Effector memory CD8-positive, alpha-beta T cell (primary cell): Measurements from ENCODE around the gene KIFC3.
A peak's percentile ranks its signal among the peaks of the same experiment; 100 is the strongest.
"Not testable (repeated sequence)": the region's sequence is repeated elsewhere in the genome, so short reads cannot be mapped to it uniquely, and the experiment has no call there.

ENCODE experiments used
- ATAC-seq: fragments of 150-1000 bp; cut with Tn5 transposase; replicated peaks from 2 replicates; pipeline ENCODE4 v1.10.0; 2021; ENCODE audit warnings: mild to moderate bottlenecking, moderate library complexity
- DNase-seq, 3 experiments: peaks; one replicate each; pipeline ENCODE4 v3.0.0; 2021
- H3K27ac Mint-ChIP-seq, 2 donors: one replicate each; pipeline ENCODE4 v1.8.0; 2022; ENCODE audit warnings: mild to moderate bottlenecking in 2 of 2, mixed read lengths in 2 of 2, moderate library complexity in 2 of 2
- H3K27me3 Mint-ChIP-seq, 2 donors: one replicate each; pipeline ENCODE4 v1.8.0; 2022; ENCODE audit warnings: mixed read lengths in 2 of 2
- H3K36me3 Mint-ChIP-seq: one replicate; pipeline ENCODE4 v1.8.0; 2022; ENCODE audit warnings: mild to moderate bottlenecking, moderate library complexity, mixed read lengths; ENCODE audit not compliant: insufficient read depth
- H3K4me1 Mint-ChIP-seq, 2 donors: one replicate each; pipeline ENCODE4 v1.8.0; 2022; ENCODE audit warnings: low read depth in 2 of 2, mixed read lengths in 2 of 2
- H3K4me3 Mint-ChIP-seq, 2 donors: one replicate each; pipeline ENCODE4 v1.8.0; 2022; ENCODE audit warnings: mild to moderate bottlenecking in 2 of 2, mixed read lengths in 2 of 2, moderate library complexity in 2 of 2
- H3K9me3 Mint-ChIP-seq, 2 donors: one replicate each; pipeline ENCODE4 v1.8.0; 2022; ENCODE audit warnings: mixed read lengths in 2 of 2

The KIFC3 gene

DNA sequence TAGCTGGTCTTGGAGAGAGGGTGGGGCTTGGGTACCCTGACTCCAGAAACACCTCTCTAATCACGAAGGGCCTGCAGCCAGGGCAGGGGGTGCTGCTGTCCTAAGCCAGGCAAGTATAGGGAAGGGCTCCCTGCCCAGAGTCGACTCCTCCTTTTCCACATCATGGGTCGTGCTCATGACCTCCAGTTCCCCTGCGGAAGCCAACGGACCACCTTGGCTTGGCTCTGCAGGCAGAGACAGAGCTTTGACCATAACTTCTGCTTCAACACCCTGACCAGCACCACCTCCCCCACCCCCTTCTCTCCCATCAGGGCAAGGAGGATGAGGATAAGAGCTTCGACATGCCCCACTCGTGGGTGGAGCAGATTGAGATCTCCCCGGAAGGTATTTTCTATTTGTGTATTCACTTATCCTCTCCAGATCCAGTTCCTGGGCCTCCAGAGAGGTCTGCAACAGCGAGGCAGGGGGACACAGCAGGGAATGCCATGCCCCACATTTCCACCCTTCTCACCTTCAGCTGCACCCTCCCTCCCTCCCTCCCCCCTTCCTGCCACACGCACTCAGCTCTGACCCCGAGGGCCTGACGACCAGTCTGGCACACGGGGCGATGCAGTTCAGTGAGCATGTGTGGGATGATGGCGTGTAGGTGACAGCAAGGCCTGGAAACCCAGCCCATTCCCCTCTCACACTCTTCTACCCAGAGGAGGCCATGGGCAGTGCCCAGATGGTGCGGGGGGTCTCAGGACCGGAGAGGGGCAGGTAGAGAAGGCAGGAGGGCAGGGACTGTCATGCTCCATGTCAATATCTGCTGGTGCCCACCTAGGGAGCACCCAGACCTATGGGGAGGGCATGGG lies 80.7 kb downstream of the KIFC3 start:
- H3K27ac Mint-ChIP-seq: no peak overlapping the region
- H3K4me1 Mint-ChIP-seq: peaks cover 3% of the 10 kb centered on the region in 2 donors
- H3K4me3 Mint-ChIP-seq: no peak overlapping the region
- H3K27me3 Mint-ChIP-seq: peaks cover 0 to 5% of the 10 kb centered on the region in 2 donors
- ATAC-seq (no peak), DNase-seq (no peak)
- no peaks in the 10 kb centered on the region for H3K9me3 Mint-ChIP-seq
- no peaks in the 10 kb centered on the region for H3K36me3 Mint-ChIP-seq

DNA sequence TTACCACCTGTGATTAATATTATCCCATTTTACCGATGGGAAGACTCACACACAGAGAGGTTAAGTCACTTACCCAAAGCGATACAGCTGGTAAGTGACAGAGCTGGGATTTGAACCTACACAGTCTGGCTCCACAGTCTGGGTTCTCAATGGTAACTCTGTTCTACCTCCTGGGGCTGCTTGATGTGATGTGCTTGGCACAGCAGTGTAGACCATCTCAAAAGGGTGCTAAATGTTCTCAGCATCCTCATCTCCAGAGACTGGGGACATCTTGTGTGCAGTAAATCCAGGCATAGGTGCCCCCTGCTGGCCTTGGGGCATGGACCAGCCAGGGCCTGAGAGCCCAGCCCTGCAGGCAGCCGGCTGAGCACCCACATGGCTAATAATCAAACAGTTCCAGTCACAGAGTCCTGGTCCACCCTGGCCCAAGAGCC lies 82.1 kb downstream of the KIFC3 start:
- no peak overlapping the region for H3K4me3 Mint-ChIP-seq
- ATAC-seq (peak; percentile 82), DNase-seq (peak; percentile 42 to 43 (median 42))
- peaks cover 1 to 3% of the 10 kb centered on the region in 2 donors for H3K4me1 Mint-ChIP-seq
- H3K9me3 Mint-ChIP-seq: no peaks in the 10 kb centered on the region
- no peak overlapping the region for H3K27ac Mint-ChIP-seq
- H3K27me3 Mint-ChIP-seq: peaks cover 0 to 9% of the 10 kb centered on the region in 2 donors
- H3K36me3 Mint-ChIP-seq: no peaks in the 10 kb centered on the region

DNA sequence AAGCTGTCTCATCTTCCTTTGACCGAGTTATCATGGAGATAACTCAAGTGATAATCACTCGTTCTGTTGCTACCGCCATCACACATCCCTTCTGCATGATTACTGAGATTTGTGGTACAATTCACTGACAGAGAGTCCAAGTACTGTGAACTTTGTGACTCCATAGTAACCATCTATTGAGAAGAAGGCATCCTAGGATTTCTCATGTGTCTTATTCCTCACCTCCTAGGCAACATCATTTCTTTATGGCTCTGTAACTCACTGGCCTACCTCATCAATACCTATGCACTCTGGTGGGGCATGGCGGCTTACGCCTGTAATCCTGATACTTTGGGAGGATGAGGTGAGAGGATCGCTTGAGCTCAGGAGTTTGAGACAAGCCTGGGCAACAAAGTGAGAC lies 88.2 kb downstream of the KIFC3 start:
- Mint-ChIP-seq H3K27ac (no peak overlapping the region), H3K4me3 (no peak overlapping the region), H3K4me1 (no peaks in the 10 kb centered on the region), H3K36me3 (no peaks in the 10 kb centered on the region), H3K9me3 (no peaks in the 10 kb centered on the region), H3K27me3 (peaks cover 0 to 9% of the 10 kb centered on the region in 2 donors)
- DNase-seq (no peak), ATAC-seq (no peak)

DNA sequence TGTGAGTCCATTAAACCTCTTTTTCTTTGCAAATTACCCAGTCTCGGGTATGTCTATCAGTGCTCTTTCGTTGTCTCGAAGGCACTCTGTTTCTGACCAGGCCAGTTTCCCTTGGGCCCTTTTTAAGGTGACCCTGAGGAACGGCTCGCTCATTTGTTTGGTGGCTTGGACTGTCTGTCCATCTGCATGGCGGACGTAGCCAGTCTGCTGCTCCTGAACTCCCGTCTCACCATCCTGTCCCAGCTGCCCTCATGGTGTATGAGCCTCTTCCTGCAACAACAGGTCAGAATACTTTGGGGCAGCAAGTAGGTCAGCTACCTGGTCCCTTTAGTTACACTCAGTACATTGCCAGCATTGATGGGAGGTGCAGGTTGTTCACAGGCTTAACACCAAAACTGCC lies 88.7 kb downstream of the KIFC3 start:
- Mint-ChIP-seq H3K27ac (no peak overlapping the region), H3K4me3 (no peak overlapping the region), H3K4me1 (no peaks in the 10 kb centered on the region), H3K9me3 (no peaks in the 10 kb centered on the region), H3K36me3 (no peaks in the 10 kb centered on the region), H3K27me3 (peaks cover 0 to 9% of the 10 kb centered on the region in 2 donors)
- DNase-seq: no peak
- ATAC-seq: no peak

DNA sequence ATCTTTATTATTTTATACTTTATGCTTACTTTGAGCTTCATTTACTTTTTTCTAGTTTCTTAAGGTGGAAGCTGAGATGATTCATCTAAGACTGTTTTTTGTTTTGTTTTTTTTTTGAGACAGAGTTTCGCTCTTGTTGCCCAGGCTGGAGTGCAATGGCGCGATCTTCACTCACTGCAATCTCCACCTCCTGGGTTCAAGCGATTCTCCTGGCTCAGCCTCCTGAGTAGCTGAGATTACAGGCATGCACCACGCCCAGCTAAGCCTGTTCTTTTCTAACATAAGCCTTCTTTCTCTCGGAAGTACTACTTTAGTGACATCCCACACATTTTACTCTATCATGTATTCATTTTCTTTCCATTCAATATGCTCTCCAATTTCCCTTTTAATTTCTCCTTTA lies 89.7 kb downstream of the KIFC3 start:
- peaks cover 7 to 19% of the 10 kb centered on the region in 2 donors for H3K27me3 Mint-ChIP-seq
- not testable (repeated sequence) for H3K4me3 Mint-ChIP-seq, H3K9me3 Mint-ChIP-seq, H3K36me3 Mint-ChIP-seq, ATAC-seq, DNase-seq, H3K4me1 Mint-ChIP-seq, H3K27ac Mint-ChIP-seq

DNA sequence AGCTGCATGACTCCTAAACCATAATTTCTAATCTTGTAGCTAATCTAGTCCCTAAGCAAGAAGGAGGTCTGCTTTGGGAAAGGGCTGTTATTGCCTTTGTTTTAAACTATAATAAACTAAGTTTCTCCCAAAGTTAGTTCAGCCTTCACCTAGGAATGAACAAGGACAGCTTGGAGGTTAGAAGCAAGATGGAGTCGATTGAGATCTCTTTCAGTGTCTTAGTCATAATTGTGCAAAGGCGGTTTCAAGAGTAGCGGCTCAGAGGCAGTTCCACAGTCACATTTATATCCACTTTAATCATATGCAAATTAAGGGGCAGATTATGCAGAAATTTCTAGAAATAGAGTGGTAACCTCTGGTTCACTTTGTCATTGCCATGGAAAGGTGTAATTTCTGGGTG lies 90.3 kb downstream of the KIFC3 start:
- Mint-ChIP-seq H3K27me3 (peaks cover 11 to 24% of the 10 kb centered on the region in 2 donors), H3K4me1 (no peaks in the 10 kb centered on the region), H3K36me3 (no peaks in the 10 kb centered on the region), H3K4me3 (no peak overlapping the region), H3K9me3 (no peaks in the 10 kb centered on the region), H3K27ac (no peak overlapping the region)
- no peak for DNase-seq
- ATAC-seq: no peak

DNA sequence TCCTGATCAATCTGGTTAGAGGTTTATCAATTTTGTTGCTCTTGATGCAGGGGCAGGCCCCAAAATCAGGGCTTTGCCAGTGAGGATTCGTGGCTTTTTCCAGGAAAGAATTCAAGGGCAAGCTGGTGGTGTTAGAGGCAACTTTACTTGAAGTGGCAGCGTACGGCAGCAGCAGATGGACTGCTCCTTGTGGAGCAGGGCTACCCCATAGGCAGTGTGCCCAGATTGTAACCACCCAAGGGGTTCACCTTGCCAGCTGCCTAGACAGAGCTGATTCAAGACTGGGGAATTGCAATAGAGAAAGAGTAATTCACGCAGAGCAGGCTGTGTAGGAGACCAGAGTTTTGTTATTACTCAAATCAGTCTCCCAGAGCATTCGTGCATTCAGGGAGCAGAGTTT lies 90.9 kb downstream of the KIFC3 start:
- Mint-ChIP-seq H3K36me3 (peaks cover 3% of the 10 kb centered on the region), H3K4me1 (no peaks in the 10 kb centered on the region), H3K9me3 (peaks cover 0 to 3% of the 10 kb centered on the region in 2 donors), H3K4me3 (no peak overlapping the region), H3K27ac (no peak overlapping the region), H3K27me3 (peaks cover 17 to 24% of the 10 kb centered on the region in 2 donors)
- no peak for ATAC-seq
- DNase-seq: no peak

DNA sequence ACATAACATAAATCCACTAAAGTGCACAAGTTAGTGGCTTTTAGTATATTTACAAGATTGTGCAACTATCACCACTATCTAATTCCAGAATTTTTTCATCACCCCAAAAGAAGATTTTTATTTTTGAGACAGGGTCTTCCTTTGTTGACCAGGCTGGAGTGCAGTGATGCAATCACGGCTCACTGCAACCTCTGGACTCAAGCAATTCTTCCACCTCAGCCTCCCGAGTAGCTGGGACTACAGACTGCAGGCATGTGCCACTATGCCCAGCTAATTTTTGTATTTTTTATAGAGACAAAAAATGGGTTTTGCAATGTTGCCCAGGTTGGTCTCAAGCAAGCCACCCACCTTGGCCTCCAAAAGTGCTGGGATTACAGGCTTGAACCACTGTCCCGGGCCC lies 92.6 kb downstream of the KIFC3 start:
- H3K27me3 Mint-ChIP-seq: peaks cover 17 to 24% of the 10 kb centered on the region in 2 donors
- no peak for ATAC-seq

More for the DNA sequence above, 92.6 kb downstream of the KIFC3 start:
- H3K27ac Mint-ChIP-seq: no peak overlapping the region
- H3K36me3 Mint-ChIP-seq: peaks cover 5% of the 10 kb centered on the region
- DNase-seq: no peak
- no peak overlapping the region for H3K4me3 Mint-ChIP-seq
- no peaks in the 10 kb centered on the region for H3K4me1 Mint-ChIP-seq
- peaks cover 0 to 4% of the 10 kb centered on the region in 2 donors for H3K9me3 Mint-ChIP-seq
